HG03460 (cell line): ENCODE data around the gene TP53TG5.

ENCODE experiments used
- ATAC-seq: cut with Tn5 transposase; IDR thresholded peaks from one replicate; pipeline ENCODE4 v1.9.1; 2021; ENCODE audit not compliant: unreplicated experiment

The TP53TG5 gene

GRCh38 chr20:45347936-45348778 lies 30.0 kb downstream of the TP53TG5 start, which contains the start of gene SDC4:
SDC4 (minus strand) TSS chr20:45348424; CDS start chr20:45348384, 40 bp downstream.
- ATAC-seq: no peak

- ATAC-seq: no peak
Observed at GRCh38 chr20:45347297-45347935, 30.7 kb downstream of the TP53TG5 start.

GRCh38 chr20:45346851-45347250 lies 31.3 kb downstream of the TP53TG5 start:
- ATAC-seq: no peak

- no peak for ATAC-seq
Observed at GRCh38 chr20:45346291-45346718, 31.8 kb downstream of the TP53TG5 start.

GRCh38 chr20:45345104-45345936 lies 32.8 kb downstream of the TP53TG5 start:
- ATAC-seq: no peak

- no peak for ATAC-seq
Observed at GRCh38 chr20:45344168-45344860, 33.8 kb downstream of the TP53TG5 start.

GRCh38 chr20:45343532-45344167 lies 34.5 kb downstream of the TP53TG5 start:
- ATAC-seq: no peak

GRCh38 chr20:45342855-45343531 lies 35.1 kb downstream of the TP53TG5 start:
- no peak for ATAC-seq

GRCh38 chr20:45341939-45342854 lies 35.9 kb downstream of the TP53TG5 start:
- ATAC-seq: no peak

GRCh38 chr20:45341579-45341938 lies 36.6 kb downstream of the TP53TG5 start:
- ATAC-seq: no peak

GRCh38 chr20:45340951-45341350 lies 37.2 kb downstream of the TP53TG5 start:
- no peak for ATAC-seq

- ATAC-seq: no peak
Observed at GRCh38 chr20:45340236-45340847, 37.8 kb downstream of the TP53TG5 start.

GRCh38 chr20:45339799-45340198 lies 38.3 kb downstream of the TP53TG5 start:
- no peak for ATAC-seq

GRCh38 chr20:45339084-45339483 lies 39.0 kb downstream of the TP53TG5 start:
- ATAC-seq: no peak

GRCh38 chr20:45338121-45339030 lies 39.7 kb downstream of the TP53TG5 start:
- ATAC-seq: no peak

GRCh38 chr20:45337367-45338120 lies 40.6 kb downstream of the TP53TG5 start:
- ATAC-seq: no peak
